RKO (cell line): ENCODE data around the gene CADM1.

Source experiments
- DNase-seq: peaks from one replicate; pipeline ENCODE4 v3.0.0-alpha.2; 2016; ENCODE audit warnings: low spot score

Gene CADM1

GRCh38 chr11:115352805-115353485 is 151.3 kb downstream of the CADM1 start:
- no peak for DNase-seq

DNA sequence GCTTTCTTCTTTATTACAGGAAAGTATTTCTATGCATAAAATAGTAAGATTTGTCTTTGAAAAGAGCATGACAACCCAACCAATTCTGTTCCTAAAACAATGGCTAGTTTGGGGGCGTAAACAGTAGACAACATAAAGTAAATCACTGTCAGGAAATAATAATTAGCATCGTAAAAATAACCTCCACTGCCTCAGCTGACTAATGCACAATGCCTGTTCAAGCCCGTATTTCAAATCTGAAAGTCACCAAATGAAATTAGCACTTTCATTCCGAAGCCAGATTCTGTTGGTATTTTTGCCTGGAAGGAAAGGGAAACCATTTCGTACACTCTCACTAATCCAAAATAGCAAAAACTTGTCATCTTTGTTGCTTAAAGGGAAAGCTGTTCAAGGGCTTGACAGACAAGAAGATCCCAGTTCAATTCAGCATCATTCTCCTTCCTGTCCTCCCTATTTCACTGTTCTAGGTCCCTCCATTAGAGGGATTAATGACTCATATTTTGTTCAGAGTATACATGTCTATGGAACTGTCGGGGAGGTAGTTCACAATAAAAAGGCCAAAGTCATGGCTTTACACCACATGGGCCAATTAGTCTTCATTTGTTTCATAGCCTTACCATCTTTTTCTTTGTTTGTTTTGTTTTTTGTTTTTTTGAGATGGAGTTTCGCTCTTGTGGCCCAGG is 154.7 kb downstream of the CADM1 start:
- DNase-seq = no peak

GRCh38 chr11:115348416-115348815 is 155.8 kb downstream of the CADM1 start:
- no peak for DNase-seq

- DNase-seq = no peak
Observed at GRCh38 chr11:115347106-115347505, 157.1 kb downstream of the CADM1 start.

GRCh38 chr11:115345840-115346239 is 158.4 kb downstream of the CADM1 start:
- no peak for DNase-seq

GRCh38 chr11:115345361-115345760 is 158.9 kb downstream of the CADM1 start:
- DNase-seq = no peak

GRCh38 chr11:115344846-115345245 is 159.4 kb downstream of the CADM1 start:
- no peak for DNase-seq

GRCh38 chr11:115342142-115342541 is 162.1 kb downstream of the CADM1 start:
- DNase-seq = no peak

DNA sequence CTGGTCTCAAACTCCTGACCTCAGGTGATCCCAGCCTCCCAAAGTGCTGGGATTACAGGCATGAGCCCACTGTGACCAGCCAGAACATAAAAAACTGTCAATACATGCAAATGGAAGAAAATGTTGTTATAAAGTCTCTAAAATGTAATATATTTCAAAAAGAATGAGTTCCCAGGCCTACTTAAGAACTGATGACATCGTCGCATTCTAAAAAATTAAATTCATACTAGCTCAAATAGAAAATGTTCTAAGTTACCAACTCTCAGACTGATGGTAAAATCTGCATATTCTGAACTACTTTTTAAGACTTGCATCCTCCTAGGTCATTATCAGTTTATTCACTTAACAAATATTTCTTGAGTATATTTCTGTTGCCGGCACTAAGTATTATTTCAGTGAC is 163.3 kb downstream of the CADM1 start:
- no peak for DNase-seq

GRCh38 chr11:115338476-115338875 is 165.7 kb downstream of the CADM1 start:
- no peak for DNase-seq

- peak; percentile 49 for DNase-seq
Observed at GRCh38 chr11:115334932-115335788, 169.1 kb downstream of the CADM1 start.

GRCh38 chr11:115333949-115334348 is 170.3 kb downstream of the CADM1 start:
- no peak for DNase-seq

DNA sequence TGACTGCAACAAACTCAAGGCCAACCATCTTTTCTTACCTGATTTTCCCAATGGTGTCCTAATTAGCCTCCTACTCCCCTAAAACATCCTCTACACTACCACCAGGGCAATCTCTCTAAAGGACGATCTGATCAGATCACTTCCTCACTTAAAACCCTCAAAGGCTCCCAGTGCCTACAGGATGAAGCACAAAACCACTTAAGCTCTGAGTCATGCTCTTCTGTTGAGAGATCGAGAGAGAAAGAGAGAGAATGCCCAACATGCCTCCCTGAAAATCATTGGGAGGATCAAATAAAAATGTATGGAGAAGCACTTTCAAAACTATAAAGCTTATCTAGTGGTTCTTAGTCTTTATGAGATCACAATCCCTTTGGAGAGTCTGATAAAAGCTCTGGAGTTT is 171.1 kb downstream of the CADM1 start:
- peak; percentile 20 for DNase-seq

- no peak for DNase-seq
Observed at GRCh38 chr11:115330684-115331482, 173.3 kb downstream of the CADM1 start.

DNA sequence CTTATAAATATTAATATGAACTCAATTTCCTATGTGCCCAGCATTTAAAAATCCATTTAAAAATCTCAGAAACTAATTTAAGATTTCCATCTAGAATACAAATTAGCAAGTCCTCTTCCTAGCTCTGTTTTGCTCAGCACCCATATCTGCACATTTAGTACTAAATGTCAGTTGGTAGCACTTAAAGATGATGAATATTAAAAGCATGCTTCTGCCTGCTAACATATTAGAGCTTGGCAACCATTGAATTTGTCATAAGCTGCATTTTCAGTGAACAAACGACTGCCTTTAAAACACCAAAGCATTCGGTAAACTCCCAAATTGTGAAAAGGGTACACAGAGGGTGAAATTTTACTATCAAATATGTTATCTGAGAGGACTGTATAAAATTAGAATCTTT is 177.7 kb downstream of the CADM1 start:
- DNase-seq = no peak

DNA sequence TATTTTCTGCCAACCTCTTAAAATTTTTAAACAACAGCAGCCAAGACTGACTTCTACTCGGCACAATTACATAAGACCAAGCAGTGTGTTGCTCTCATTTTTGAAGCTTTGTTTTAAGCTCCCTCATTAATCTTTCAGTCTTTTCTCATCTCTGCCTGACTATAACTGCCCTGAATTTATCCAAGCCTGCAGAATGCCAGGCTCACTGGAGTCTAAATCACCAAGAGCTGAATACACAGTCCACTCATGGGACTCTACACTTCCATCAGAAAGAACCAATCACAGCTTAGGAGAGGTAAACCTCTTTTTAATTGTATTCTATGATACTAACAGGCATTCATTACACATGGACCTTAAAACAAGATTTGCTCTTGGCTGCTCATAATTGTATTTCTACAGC is 178.7 kb downstream of the CADM1 start:
- DNase-seq = no peak

GRCh38 chr11:115324581-115325432 is 179.4 kb downstream of the CADM1 start:
- peak; percentile 79 for DNase-seq

- DNase-seq = no peak
Observed at GRCh38 chr11:115322553-115323203, 181.5 kb downstream of the CADM1 start.

DNA sequence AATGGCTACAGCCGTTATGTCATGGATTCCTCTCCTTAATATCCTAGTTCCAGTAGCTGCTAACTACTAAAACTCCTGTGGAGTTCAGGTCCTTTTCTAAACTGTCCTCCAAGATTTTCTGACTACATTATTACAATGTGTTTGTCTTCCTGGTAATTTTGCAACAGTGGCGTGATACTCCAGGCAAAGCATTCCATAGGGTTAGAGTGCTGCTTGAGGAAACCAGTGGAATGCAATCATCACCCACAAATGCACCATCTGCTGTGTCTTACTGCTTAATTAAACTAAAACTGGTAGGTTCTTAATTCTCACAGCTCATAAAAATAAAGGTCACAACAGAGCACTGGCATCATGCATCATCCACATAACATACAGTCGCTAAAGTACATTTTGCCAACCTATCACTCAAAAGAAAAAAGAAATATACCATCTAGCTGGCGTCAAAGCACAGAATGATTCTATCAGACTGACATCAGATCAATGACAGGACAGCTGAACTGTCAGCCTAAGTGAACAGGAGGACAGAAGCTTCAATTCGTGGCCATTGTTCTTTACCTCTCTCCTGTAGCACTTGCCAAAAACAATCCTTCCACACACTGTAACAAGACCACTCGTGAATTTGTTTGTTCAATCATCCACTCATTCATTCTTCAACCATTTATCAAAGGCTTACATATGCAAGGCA is 182.5 kb downstream of the CADM1 start:
- DNase-seq = no peak
